ENCODE results near the gene RPP25L.

DNA sequence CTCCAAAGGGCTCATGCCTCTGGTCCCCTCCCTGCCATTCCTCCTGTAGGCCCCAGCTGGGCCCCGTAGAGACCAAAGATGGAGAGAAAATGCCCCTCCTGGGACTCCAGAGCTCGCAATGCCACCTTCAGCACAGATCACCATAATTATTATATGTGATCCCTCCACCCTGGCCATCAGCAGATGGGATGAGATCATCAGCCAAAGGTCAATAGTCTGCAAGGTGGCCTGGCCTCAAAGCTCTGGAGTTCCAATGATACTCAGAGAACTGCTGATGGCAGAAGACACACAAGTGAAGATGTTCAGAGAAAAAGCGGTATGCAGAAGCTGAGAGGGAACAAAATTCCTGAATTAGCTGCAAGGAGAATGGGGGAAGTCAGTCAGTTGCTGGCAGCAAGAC lies 5.0 kb downstream of the RPP25L start:
- TF ChIP-seq, protein P1, sequence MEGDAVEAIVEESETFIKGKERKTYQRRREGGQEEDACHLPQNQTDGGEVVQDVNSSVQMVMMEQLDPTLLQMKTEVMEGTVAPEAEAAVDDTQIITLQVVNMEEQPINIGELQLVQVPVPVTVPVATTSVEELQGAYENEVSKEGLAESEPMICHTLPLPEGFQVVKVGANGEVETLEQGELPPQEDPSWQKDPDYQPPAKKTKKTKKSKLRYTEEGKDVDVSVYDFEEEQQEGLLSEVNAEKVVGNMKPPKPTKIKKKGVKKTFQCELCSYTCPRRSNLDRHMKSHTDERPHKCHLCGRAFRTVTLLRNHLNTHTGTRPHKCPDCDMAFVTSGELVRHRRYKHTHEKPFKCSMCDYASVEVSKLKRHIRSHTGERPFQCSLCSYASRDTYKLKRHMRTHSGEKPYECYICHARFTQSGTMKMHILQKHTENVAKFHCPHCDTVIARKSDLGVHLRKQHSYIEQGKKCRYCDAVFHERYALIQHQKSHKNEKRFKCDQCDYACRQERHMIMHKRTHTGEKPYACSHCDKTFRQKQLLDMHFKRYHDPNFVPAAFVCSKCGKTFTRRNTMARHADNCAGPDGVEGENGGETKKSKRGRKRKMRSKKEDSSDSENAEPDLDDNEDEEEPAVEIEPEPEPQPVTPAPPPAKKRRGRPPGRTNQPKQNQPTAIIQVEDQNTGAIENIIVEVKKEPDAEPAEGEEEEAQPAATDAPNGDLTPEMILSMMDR (IDR thresholded peaks at IDR 0.05), result no peak
- no peak for TF ChIP-seq POLR2A (IDR thresholded peaks at IDR 0.05)
